Activated CD4-positive, CD25-positive, alpha-beta regulatory T cell treated with anti-CD3 and anti-CD28 coated beads, Interleukin-2, amount 50 U/mL, for 72 hours (primary cell): ENCODE results near the gene SAPCD2.
"Not testable (repeated sequence)": the region's sequence is repeated elsewhere in the genome, so short reads cannot be mapped to it uniquely, and the experiment has no call there.

Experiments used
- DNase-seq: peaks from one replicate; pipeline ENCODE4 v3.0.0; 2021

The SAPCD2 gene, protein sequence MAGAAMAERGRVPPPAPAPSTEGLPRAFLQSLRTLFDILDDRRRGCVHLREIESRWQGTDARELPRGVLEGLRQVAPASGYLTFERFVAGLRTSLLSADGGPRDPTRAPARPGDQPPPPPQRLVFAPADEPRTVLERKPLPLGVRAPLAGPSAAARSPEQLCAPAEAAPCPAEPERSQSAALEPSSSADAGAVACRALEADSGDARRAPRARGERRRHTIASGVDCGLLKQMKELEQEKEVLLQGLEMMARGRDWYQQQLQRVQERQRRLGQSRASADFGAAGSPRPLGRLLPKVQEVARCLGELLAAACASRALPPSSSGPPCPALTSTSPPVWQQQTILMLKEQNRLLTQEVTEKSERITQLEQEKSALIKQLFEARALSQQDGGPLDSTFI

GRCh38 chr9:137070201-137070905, at the start of gene SAPCD2:
Gene SAPCD2 (minus strand): TSS chr9:137070557. CDS start chr9:137070460, 97 bp downstream.
- peak; percentile 79 for DNase-seq

DNA sequence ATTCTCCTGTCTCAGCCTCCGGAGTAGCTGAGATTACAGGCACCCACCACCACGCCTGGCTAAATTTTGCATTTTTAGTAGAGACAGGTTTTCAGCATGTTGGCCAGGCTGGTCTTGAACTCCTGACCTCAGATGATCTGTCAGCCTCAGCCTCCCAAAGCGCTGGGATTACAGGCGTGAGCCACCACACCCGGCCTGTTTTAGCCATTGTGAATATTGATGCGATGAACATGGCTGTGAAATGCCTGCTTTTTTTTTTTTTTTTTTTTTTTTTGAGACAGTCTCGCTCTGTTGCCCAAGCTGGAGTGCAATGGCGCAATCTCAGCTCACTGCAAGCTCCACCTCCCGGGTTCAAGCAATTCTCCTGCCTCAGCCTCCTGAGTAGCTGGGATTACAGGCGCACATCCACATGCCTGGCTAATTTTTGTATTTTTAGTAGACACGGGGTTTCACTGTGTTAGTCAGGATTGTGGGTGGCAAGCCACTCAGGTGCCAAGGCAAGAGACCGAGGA, 47.8 kb upstream of the SAPCD2 start:
- DNase-seq: not testable (repeated sequence)

DNA sequence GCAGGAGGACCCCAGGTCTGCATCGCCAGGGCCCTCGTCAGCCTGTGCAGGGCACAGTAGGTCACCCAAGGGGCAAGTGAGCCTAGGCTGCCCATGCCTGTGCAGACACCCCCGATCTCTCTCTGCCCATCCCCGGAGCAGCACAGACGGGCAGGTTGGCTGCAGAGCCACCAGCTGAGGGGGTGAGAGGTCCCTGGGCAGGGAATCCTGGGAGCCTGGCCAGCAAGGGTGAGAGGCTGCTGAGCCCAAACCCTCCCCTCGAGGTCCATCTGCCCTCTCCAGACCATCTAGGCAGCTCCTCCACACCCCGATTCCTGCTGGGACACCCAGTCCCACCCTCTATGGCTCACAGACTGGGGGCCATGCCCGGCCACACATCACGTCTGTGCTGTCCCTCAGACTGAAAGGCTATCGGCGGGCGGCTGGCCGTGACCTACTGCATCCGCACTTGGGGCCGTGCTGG, 46.9 kb upstream of the SAPCD2 start:
- no peak for DNase-seq

DNA sequence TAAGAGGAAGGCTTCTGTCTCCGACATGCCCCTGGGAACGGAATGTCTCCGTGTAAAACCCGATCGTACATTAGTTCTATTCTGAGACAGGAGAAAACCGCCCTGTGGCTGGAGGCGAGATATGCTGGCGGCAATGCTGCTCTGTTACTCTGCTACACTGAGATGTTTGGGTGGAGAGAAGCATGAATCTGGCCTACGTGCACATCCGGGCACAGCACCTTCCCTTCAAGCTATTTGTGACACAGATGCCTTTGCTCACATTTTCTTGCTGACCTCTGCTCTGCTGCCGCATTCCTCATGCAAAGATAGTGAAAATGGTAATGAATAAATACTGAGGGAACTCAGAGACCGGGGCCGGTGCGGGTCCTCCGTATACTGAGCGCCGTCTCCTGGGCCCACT, 46.4 kb upstream of the SAPCD2 start:
- DNase-seq: no peak

- no peak for DNase-seq
These were observed 45.7 kb upstream of the SAPCD2 start for GRCh38 chr9:137116027-137116507.

DNA sequence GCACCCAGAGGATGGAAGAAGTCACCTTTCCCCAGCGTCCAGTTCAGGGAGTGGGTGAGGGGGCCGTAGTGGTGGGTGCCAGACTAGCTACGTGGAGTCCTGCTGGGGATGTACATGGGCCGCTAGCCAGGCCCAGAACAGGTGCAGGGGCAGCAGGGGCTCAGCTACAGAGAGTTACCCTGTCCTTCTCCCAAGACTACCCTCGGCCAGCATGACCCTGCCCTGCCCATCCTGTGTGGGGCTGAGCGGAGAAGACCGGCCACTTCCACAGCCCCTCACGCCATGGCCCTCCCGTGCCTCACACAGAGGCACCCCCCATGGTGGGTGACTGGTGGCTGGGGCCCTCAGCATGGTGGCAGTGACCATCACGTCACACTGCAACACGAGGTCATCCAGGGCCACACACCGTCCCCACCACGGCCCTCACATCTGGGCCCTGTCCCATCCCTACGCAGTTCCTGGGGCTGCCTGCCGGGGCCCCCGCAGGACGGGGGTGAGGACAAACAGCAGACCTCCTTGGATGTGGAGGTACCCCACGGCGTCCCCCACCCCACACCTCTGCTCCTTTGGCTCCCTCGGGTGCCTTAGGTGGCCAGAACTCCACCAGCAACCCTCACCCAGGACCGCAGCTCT, 45.2 kb upstream of the SAPCD2 start:
- no peak for DNase-seq

GRCh38 chr9:137114613-137115393, 44.4 kb upstream of the SAPCD2 start, which contains the start of gene DPP7:
Gene DPP7 (minus strand): TSS chr9:137114733. CDS start chr9:137114713, 20 bp downstream.
- DNase-seq: peak; percentile 86

GRCh38 chr9:137114220-137114612, 43.9 kb upstream of the SAPCD2 start:
- no peak for DNase-seq

- no peak for DNase-seq
These were observed 43.2 kb upstream of the SAPCD2 start for GRCh38 chr9:137113385-137114159.

DNA sequence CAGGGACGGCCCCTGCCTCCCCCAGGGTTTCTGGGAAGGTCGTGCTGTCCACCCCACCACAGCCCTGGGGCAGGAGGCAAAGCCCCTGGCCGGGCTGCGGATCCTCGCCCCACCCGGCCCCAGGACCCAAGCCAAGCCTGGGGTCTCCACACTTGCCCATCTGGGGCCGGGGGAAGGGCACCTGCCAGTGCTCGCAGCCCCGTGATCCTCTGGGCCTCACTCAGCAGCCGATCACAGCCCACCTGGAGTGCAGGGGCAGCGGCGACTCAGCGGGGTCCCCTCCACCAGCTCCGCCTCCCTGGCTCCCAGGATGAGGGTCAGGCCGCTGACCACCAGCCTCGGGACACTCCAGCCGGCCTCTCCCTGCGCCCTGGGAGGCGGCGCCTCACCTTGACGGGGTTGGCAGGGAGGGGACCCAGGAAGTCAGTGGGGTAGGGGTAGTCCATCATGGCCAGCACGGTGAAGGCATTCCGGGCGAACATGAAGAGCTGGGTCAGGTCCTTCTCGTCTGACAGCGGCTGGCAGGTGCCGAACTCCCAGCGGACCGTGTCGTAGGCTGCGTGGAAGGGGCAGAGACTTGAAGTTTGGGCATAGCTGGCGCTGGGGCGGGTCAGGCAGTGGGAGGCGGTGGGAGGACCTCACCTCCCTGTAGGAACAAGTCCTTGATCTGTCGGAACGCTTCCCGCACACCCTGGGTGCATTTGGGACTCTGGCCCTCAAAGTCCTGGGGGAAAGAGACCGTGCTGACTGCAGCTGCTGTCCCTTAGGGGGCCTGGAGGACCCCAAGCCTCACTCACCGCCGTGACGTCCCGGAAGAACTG, 42.4 kb upstream of the SAPCD2 start:
- DNase-seq: no peak

- DNase-seq: no peak
These were observed 41.6 kb upstream of the SAPCD2 start for GRCh38 chr9:137111788-137112563.

DNA sequence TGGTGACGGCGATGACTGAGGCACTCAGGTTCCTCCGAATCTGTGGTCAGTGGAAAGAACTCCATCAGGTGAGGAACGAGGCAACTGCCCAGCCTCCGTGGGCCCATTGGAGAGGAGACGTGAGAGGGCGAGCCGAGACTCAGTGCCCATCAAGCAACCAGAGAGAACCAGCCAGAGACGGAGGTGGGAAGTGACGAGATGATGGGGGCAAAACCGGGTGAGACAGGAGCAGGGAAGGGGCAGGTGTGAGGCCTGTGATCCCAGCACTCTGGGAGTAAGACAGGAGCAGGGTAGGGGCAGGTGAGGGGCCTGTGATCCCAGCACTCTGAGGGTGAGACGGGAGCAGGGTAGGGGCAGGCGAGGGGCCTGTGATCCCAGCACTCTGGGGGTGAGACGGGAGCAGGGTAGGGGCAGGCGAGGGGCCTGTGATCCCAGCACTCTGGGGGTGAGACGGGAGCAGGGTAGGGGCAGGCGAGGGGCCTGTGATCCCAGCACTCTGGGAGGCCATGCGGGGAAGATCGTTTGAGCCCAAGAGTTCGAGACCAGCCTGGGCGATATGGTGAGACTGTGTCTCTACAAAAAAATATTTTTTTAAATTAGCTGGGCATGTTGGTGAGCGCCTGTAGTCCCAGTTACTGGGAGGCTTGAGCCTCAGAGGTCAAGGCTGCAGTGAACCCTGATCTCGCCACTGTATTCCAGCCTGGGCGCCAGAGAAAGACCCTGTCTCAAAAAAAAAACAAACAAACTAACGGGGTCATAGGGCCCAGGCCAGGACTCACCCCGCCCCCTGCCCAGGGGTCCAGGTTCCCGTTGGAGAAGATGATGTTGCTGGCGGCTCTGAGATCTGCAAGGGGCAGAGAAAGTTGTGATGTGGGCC, 40.8 kb upstream of the SAPCD2 start:
- no peak for DNase-seq

DNA sequence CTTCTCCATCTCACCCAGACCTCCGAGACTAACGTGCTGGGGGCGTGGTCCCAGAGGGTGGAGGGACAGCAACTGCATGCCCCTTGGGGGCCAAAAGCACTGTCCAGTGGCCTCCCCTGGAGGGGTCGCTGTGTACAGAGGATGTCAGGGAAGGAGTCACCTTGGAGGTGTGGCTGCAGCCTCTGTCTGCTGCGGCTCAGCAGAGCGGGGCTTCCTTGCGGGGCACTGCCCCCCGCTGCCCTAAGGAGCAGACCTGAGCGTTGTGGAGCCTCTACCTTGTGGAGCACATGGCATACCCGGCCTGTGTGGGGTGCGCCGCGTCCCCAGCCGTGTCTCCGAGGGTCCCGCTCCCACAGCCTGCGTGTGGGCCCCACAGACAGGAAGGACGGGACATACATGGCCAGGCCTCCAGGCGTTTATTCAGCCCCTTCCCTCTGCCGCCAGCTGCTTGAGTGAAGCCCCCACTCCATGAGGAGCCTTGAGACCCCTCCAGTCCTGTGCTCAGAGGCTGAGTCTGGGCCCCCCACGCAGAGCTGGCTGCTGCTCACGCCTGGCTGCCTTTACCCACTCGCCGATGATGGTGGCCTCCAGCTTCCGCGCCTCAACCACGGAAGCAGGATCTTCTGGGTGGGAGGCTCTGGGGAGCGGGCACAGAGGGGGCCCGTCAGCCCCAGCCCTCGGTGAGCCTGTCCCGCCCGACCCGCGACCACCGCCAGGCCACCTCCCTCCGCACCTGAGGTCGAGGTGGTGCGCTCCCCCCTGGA, 40.0 kb upstream of the SAPCD2 start:
- no peak for DNase-seq

DNA sequence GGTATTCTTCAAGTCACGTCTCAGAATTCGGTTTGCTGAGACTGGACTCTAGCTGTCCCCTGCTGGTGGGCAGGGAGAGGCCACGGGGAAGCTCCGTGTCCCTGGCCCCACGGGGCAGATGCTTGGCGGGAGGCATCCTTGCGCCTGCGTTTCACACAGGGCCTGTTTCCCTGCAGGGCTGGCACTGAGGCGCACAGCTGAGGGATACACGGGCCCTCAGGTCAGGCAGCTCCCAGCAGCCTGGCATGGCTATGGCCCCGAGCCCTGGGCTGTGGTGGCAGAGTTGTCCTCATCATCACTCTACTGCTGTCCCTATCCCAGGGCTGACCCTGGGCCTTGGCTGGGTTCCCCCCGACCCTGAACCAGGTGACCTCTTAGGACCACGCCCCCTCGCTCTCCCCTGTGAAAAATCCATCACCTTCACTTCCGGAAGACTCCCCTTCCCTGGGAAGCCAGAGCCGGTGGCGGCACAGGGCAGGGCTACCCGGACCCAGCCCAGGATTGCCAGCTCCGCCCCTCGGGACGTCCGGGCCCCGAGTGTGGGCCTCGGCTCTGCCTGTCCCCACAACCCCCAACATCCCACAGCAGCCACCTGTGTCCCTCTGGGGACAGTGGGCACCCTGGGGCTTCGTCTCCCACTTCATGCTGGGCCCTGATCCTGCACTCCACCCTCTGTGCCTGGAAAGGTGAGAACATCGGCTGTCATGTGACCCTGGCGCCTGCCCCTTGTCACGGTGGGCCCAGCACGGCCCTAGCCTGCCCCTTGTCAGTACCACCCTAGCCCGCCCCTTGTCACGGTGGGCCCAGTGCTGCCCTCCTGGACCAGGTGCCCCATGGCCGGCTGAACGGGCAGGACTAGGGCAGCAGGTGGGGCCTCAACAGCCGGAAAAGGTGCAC, 39.1 kb upstream of the SAPCD2 start:
- DNase-seq: no peak

GRCh38 chr9:137108608-137109249, 38.4 kb upstream of the SAPCD2 start:
- DNase-seq: no peak

GRCh38 chr9:137107982-137108381, 37.6 kb upstream of the SAPCD2 start:
- no peak for DNase-seq
